ENCODE data around the gene NEK1.

DNA sequence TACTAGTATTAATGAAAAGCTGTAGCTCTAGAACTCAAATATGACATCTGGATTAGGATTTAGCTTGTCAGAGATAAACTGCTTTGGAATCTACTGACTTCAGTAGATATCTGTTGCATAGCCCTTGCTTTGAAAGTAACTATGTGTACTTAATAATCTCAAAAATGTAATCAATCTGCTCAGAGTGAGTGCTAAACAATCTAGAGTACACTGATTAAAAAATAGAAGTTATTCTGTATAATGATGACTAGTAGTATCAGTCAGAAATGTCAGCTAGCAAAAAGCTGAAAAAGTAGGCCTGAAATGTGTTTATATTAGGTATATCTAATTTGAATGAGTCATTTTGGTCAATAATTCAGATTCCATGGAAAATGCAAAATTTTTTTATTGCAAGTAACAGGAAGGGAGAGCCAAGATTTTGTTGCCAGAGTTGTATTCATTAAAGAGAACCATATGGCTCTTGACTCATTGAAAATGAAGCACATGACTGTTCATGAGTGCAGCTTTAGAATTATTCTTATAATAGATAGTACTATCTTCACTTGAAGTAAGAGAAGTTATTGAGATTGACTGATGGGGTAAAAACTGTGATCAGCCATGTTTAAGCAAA is 28.0 kb upstream of the NEK1 start:
- TF ChIP-seq, protein P1, sequence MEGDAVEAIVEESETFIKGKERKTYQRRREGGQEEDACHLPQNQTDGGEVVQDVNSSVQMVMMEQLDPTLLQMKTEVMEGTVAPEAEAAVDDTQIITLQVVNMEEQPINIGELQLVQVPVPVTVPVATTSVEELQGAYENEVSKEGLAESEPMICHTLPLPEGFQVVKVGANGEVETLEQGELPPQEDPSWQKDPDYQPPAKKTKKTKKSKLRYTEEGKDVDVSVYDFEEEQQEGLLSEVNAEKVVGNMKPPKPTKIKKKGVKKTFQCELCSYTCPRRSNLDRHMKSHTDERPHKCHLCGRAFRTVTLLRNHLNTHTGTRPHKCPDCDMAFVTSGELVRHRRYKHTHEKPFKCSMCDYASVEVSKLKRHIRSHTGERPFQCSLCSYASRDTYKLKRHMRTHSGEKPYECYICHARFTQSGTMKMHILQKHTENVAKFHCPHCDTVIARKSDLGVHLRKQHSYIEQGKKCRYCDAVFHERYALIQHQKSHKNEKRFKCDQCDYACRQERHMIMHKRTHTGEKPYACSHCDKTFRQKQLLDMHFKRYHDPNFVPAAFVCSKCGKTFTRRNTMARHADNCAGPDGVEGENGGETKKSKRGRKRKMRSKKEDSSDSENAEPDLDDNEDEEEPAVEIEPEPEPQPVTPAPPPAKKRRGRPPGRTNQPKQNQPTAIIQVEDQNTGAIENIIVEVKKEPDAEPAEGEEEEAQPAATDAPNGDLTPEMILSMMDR (IDR thresholded peaks at IDR 0.05): no peak
- no peak for TF ChIP-seq POLR2A (IDR thresholded peaks at IDR 0.05)
